ENCODE results near the gene TCF7L2.

Gene TCF7L2

GRCh38 chr10:113180401-113181154 lies 230.5 kb downstream of the TCF7L2 start:
- H3K27ac ChIP-seq (ENCODE audit: low read depth, low read length): no peak overlapping the region
- H3K27me3 ChIP-seq (ENCODE audit: control insufficient read depth, insufficient read depth, low read length): no peaks in the 10 kb centered on the region
- no peaks in the 10 kb centered on the region for H3K36me3 ChIP-seq (ENCODE audit: control insufficient read depth, insufficient read depth, low read length)
- H3K4me1 ChIP-seq (ENCODE audit: control insufficient read depth, insufficient read depth, low read length): peaks cover 20% of the 10 kb centered on the region
- no peak overlapping the region for H3K9ac ChIP-seq (ENCODE audit: low read length)
- no peak overlapping the region for H3K4me3 ChIP-seq (ENCODE audit: low read depth, low read length)
- H3K9me3 ChIP-seq (ENCODE audit: control insufficient read depth, insufficient read depth, low read depth, low read length): no peaks in the 10 kb centered on the region

GRCh38 chr10:113182154-113182553 lies 232.1 kb downstream of the TCF7L2 start:
- Histone ChIP-seq H3K36me3 (ENCODE audit: control insufficient read depth, insufficient read depth, low read length) (no peaks in the 10 kb centered on the region), H3K27ac (ENCODE audit: low read depth, low read length) (no peak overlapping the region), H3K9ac (ENCODE audit: low read length) (no peak overlapping the region), H3K9me3 (ENCODE audit: control insufficient read depth, insufficient read depth, low read depth, low read length) (no peaks in the 10 kb centered on the region), H3K4me1 (ENCODE audit: control insufficient read depth, insufficient read depth, low read length) (peaks cover 20% of the 10 kb centered on the region), H3K27me3 (ENCODE audit: control insufficient read depth, insufficient read depth, low read length) (no peaks in the 10 kb centered on the region), H3K4me3 (ENCODE audit: low read depth, low read length) (no peak overlapping the region)

GRCh38 chr10:113183573-113183972 lies 233.5 kb downstream of the TCF7L2 start:
- Histone ChIP-seq H3K36me3 (ENCODE audit: control insufficient read depth, insufficient read depth, low read length) (no peaks in the 10 kb centered on the region), H3K4me1 (ENCODE audit: control insufficient read depth, insufficient read depth, low read length) (peaks cover 14% of the 10 kb centered on the region), H3K27ac (ENCODE audit: low read depth, low read length) (no peak overlapping the region), H3K9ac (ENCODE audit: low read length) (no peak overlapping the region), H3K9me3 (ENCODE audit: control insufficient read depth, insufficient read depth, low read depth, low read length) (no peaks in the 10 kb centered on the region), H3K4me3 (ENCODE audit: low read depth, low read length) (no peak overlapping the region), H3K27me3 (ENCODE audit: control insufficient read depth, insufficient read depth, low read length) (no peaks in the 10 kb centered on the region)

GRCh38 chr10:113187063-113187777 lies 237.2 kb downstream of the TCF7L2 start:
- no peak overlapping the region for H3K27ac ChIP-seq (ENCODE audit: low read depth, low read length)
- H3K9me3 ChIP-seq (ENCODE audit: control insufficient read depth, insufficient read depth, low read depth, low read length): no peaks in the 10 kb centered on the region
- H3K9ac ChIP-seq (ENCODE audit: low read length): no peak overlapping the region
- no peaks in the 10 kb centered on the region for H3K4me1 ChIP-seq (ENCODE audit: control insufficient read depth, insufficient read depth, low read length)
- H3K4me3 ChIP-seq (ENCODE audit: low read depth, low read length): no peak overlapping the region
- no peaks in the 10 kb centered on the region for H3K36me3 ChIP-seq (ENCODE audit: control insufficient read depth, insufficient read depth, low read length)
- H3K27me3 ChIP-seq (ENCODE audit: control insufficient read depth, insufficient read depth, low read length): no peaks in the 10 kb centered on the region

GRCh38 chr10:113199459-113199858 lies 249.4 kb downstream of the TCF7L2 start:
- no peak overlapping the region for H3K27ac ChIP-seq (ENCODE audit: low read depth, low read length)
- no peak overlapping the region for H3K4me3 ChIP-seq (ENCODE audit: low read depth, low read length)
- H3K27me3 ChIP-seq (ENCODE audit: control insufficient read depth, insufficient read depth, low read length): no peaks in the 10 kb centered on the region
- H3K4me1 ChIP-seq (ENCODE audit: control insufficient read depth, insufficient read depth, low read length): no peaks in the 10 kb centered on the region
- H3K9ac ChIP-seq (ENCODE audit: low read length): no peak overlapping the region
- no peaks in the 10 kb centered on the region for H3K36me3 ChIP-seq (ENCODE audit: control insufficient read depth, insufficient read depth, low read length)
- H3K9me3 ChIP-seq (ENCODE audit: control insufficient read depth, insufficient read depth, low read depth, low read length): no peaks in the 10 kb centered on the region

- H3K4me1 ChIP-seq (ENCODE audit: control insufficient read depth, insufficient read depth, low read length): no peaks in the 10 kb centered on the region
- no peaks in the 10 kb centered on the region for H3K27me3 ChIP-seq (ENCODE audit: control insufficient read depth, insufficient read depth, low read length)
- no peaks in the 10 kb centered on the region for H3K36me3 ChIP-seq (ENCODE audit: control insufficient read depth, insufficient read depth, low read length)
- no peak overlapping the region for H3K27ac ChIP-seq (ENCODE audit: low read depth, low read length)
- H3K9ac ChIP-seq (ENCODE audit: low read length): no peak overlapping the region
- no peaks in the 10 kb centered on the region for H3K9me3 ChIP-seq (ENCODE audit: control insufficient read depth, insufficient read depth, low read depth, low read length)
- no peak overlapping the region for H3K4me3 ChIP-seq (ENCODE audit: low read depth, low read length)
Measured at GRCh38 chr10:113202011-113202410, 252.0 kb downstream of the TCF7L2 start.

- H3K36me3 ChIP-seq (ENCODE audit: control insufficient read depth, insufficient read depth, low read length): no peaks in the 10 kb centered on the region
- no peak overlapping the region for H3K9ac ChIP-seq (ENCODE audit: low read length)
- no peak overlapping the region for H3K27ac ChIP-seq (ENCODE audit: low read depth, low read length)
- H3K4me3 ChIP-seq (ENCODE audit: low read depth, low read length): no peak overlapping the region
- peaks cover 5% of the 10 kb centered on the region; the same call in 1 of the 2 replicates for H3K9me3 ChIP-seq (ENCODE audit: control insufficient read depth, insufficient read depth, low read depth, low read length)
- H3K27me3 ChIP-seq (ENCODE audit: control insufficient read depth, insufficient read depth, low read length): no peaks in the 10 kb centered on the region
- no peaks in the 10 kb centered on the region for H3K4me1 ChIP-seq (ENCODE audit: control insufficient read depth, insufficient read depth, low read length)
Measured at GRCh38 chr10:113207924-113208323, 257.9 kb downstream of the TCF7L2 start.

GRCh38 chr10:113213035-113213434 lies 263.0 kb downstream of the TCF7L2 start:
- Histone ChIP-seq H3K36me3 (ENCODE audit: control insufficient read depth, insufficient read depth, low read length) (no peaks in the 10 kb centered on the region), H3K4me3 (ENCODE audit: low read depth, low read length) (no peak overlapping the region), H3K27me3 (ENCODE audit: control insufficient read depth, insufficient read depth, low read length) (no peaks in the 10 kb centered on the region)

GRCh38 chr10:113214331-113214730 lies 264.3 kb downstream of the TCF7L2 start:
- H3K9me3 ChIP-seq (ENCODE audit: control insufficient read depth, insufficient read depth, low read depth, low read length): no peaks in the 10 kb centered on the region; the same call in 1 of the 2 replicates
- H3K4me3 ChIP-seq (ENCODE audit: low read depth, low read length): no peak overlapping the region
- no peak overlapping the region for H3K9ac ChIP-seq (ENCODE audit: low read length)
- no peak overlapping the region for H3K27ac ChIP-seq (ENCODE audit: low read depth, low read length)
- no peaks in the 10 kb centered on the region for H3K4me1 ChIP-seq (ENCODE audit: control insufficient read depth, insufficient read depth, low read length)
- no peaks in the 10 kb centered on the region for H3K27me3 ChIP-seq (ENCODE audit: control insufficient read depth, insufficient read depth, low read length)
- no peaks in the 10 kb centered on the region for H3K36me3 ChIP-seq (ENCODE audit: control insufficient read depth, insufficient read depth, low read length)

More at GRCh38 chr10:113213035-113213434, 263.0 kb downstream of the TCF7L2 start:
- no peak overlapping the region for H3K9ac ChIP-seq (ENCODE audit: low read length)
- H3K27ac ChIP-seq (ENCODE audit: low read depth, low read length): no peak overlapping the region
- H3K4me1 ChIP-seq (ENCODE audit: control insufficient read depth, insufficient read depth, low read length): no peaks in the 10 kb centered on the region
- H3K9me3 ChIP-seq (ENCODE audit: control insufficient read depth, insufficient read depth, low read depth, low read length): peaks cover 3% of the 10 kb centered on the region; the same call in 1 of the 2 replicates

- no peak overlapping the region for H3K4me3 ChIP-seq (ENCODE audit: low read depth, low read length)
- H3K36me3 ChIP-seq (ENCODE audit: control insufficient read depth, insufficient read depth, low read length): no peaks in the 10 kb centered on the region
- H3K4me1 ChIP-seq (ENCODE audit: control insufficient read depth, insufficient read depth, low read length): no peaks in the 10 kb centered on the region
- no peaks in the 10 kb centered on the region; the same call in 1 of the 2 replicates for H3K9me3 ChIP-seq (ENCODE audit: control insufficient read depth, insufficient read depth, low read depth, low read length)
- no peak overlapping the region for H3K27ac ChIP-seq (ENCODE audit: low read depth, low read length)
- H3K27me3 ChIP-seq (ENCODE audit: control insufficient read depth, insufficient read depth, low read length): no peaks in the 10 kb centered on the region
- H3K9ac ChIP-seq (ENCODE audit: low read length): no peak overlapping the region
Measured at GRCh38 chr10:113216102-113216501, 266.1 kb downstream of the TCF7L2 start.

Measured in HUES6 (cell line).